Osteoblast (primary cell): ENCODE measurements around the gene DLL3. TPM values are rescaled to one million over a fixed set of nuclear protein-coding genes. Genes with fewer than 3 reads are reported as not detected.

Experiments
- DNase-seq: peaks from one replicate; pipeline ENCODE4 v3.0.0; 2011; ENCODE audit warnings: low spot score, mixed read lengths; ENCODE audit not compliant: insufficient read length; ENCODE audit errors: missing footprints
- H2AFZ ChIP-seq: 2 replicates; pipeline ENCODE4 v1.6.0; 2011; ENCODE audit warnings: mild to moderate bottlenecking, low read length
- H3K27ac ChIP-seq: 2 replicates; pipeline ENCODE4 v1.5.1; 2011; ENCODE audit warnings: mild to moderate bottlenecking, low read depth, low read length, moderate library complexity
- H3K27me3 ChIP-seq: 2 replicates; pipeline ENCODE4 v1.6.0; 2012; ENCODE audit warnings: mild to moderate bottlenecking, control low read depth, inconsistent platforms, low read length, moderate library complexity; ENCODE audit not compliant: insufficient read depth
- H3K36me3 ChIP-seq: 2 replicates; pipeline ENCODE4 v1.5.1; 2011; ENCODE audit warnings: mild to moderate bottlenecking, low read length, control low read depth, moderate library complexity; ENCODE audit not compliant: insufficient read depth
- H3K4me1 ChIP-seq: 2 replicates; pipeline ENCODE4 v1.5.1; 2011; ENCODE audit warnings: mild to moderate bottlenecking, low read length, control low read depth, moderate library complexity; ENCODE audit not compliant: insufficient read depth
- H3K4me2 ChIP-seq: 2 replicates; pipeline ENCODE4 v1.6.0; 2011; ENCODE audit warnings: mild to moderate bottlenecking, low read length; ENCODE audit not compliant: insufficient read depth
- H3K4me3 ChIP-seq: fragments of 200-600 bp; sonication (generic); 3 replicates; pipeline ENCODE4 v1.5.1; 2012; ENCODE audit warnings: mild to moderate bottlenecking, low read length, inconsistent platforms; ENCODE audit not compliant: insufficient read depth
- H3K79me2 ChIP-seq: 2 replicates; pipeline ENCODE4 v1.6.0; 2012; ENCODE audit warnings: mild to moderate bottlenecking, low read length, control low read depth, inconsistent platforms; ENCODE audit not compliant: insufficient read depth
- H3K9me3 ChIP-seq: 2 replicates; pipeline ENCODE4 v1.5.1; 2011; ENCODE audit warnings: low read depth, low read length, control low read depth
- H4K20me1 ChIP-seq: 2 replicates; pipeline ENCODE4 v1.6.0; 2012; ENCODE audit warnings: mild to moderate bottlenecking, low read length, control low read depth; ENCODE audit not compliant: insufficient read depth
- CTCF ChIP-seq: IDR thresholded peaks from 2 replicates; pipeline ENCODE4 v1.5.1; 2011; ENCODE audit warnings: mild to moderate bottlenecking, low read depth, low read length, moderate library complexity; ENCODE audit errors: extremely low read depth
- total RNA-seq: library from RNA; depleted of rRNA; stranded (reverse); fragments of >200 nt; gene quantifications from 2 replicates; pipeline ENCODE4 v1.2.3, GENCODE V29; 2012

DLL3 gene
- total RNA-seq, 1 donor: under 0.01 TPM

DNA sequence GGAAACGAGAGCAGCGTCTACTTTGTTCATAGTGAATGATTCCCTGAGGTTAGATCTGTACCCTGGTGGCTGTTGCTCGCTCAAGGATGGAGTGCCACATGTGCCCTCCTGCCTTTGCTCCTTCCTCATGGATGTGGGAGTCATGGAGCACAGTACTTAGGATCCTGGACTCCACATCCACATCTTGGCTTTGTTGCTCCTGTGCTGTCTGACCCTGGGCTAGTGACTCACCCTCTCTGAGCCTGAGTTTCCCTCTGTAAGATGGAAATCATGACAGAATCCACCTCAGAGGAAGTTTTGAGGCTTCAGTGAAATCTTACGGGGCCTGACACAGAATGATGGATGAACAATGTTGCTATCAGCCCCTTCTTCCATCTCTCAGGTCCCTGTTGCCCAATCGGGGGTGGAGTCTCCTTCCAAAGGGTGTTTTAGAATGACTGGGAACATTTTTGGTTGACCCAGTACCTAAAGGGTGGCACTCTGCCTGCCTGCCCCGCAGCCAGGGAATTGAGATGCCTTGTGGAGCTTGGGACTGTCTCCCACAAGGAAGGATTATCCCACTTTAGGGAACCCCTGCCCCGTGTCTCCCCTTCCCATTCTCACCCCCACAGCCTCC is 27.9 kb upstream of the DLL3 start:
- Histone ChIP-seq H4K20me1 (peaks cover 21% of the 10 kb centered on the region), H3K4me3 (no peak overlapping the region), H3K27me3 (no peaks in the 10 kb centered on the region), H3K79me2 (no peaks in the 10 kb centered on the region), H3K36me3 (peaks cover 90% of the 10 kb centered on the region), H3K4me2 (no peak overlapping the region), H2AFZ (no peak overlapping the region), H3K4me1 (no peaks in the 10 kb centered on the region), H3K9me3 (no peaks in the 10 kb centered on the region), H3K27ac (no peak overlapping the region)
- DNase-seq: peak; percentile 78
- no peak for TF ChIP-seq CTCF

DNA sequence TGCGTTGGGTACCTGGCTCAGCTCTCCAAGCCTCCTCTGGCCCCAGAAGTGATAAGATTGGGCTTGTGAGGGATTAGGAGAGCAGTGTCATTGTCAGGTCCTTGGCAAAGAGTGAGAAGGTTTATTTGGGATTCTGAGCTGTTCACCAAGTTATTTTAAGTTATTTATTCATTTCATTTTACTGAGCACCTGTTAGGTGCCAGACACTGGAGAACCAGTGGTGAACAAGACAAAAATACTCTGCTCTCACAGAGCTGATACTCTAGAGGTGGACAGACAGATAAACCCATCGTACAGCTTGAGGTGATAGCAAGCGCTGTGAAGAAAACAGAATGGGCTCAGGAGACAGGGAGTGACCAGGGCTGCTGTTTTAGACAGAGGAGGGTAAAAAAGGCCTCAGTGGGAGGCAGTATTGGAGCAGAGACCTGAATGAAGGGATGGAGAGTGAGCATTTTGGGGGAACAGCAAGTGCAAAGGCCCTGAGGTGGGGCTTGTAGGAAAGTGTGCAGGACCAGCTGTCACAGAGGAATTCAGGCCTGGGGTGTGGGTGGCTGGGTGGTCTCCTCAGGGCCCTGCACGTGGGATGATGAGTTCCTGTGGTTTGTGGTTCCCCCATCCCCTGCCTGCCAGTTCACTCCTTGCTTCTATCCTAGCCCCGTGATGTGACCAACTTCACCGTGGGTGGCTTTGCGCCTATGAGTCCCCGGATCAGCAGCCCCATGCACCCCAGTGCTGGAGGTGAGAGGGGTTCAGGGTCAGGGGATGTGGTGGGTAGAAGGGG is 26.8 kb upstream of the DLL3 start:
- Histone ChIP-seq H3K4me2 (no peak overlapping the region), H2AFZ (no peak overlapping the region), H3K36me3 (peaks cover 88% of the 10 kb centered on the region), H3K4me3 (no peak overlapping the region), H3K79me2 (no peaks in the 10 kb centered on the region), H3K9me3 (no peaks in the 10 kb centered on the region), H3K27me3 (no peaks in the 10 kb centered on the region), H3K27ac (no peak overlapping the region), H3K4me1 (no peaks in the 10 kb centered on the region), H4K20me1 (peaks cover 15% of the 10 kb centered on the region)
- no peak for DNase-seq
- no peak for TF ChIP-seq CTCF

DNA sequence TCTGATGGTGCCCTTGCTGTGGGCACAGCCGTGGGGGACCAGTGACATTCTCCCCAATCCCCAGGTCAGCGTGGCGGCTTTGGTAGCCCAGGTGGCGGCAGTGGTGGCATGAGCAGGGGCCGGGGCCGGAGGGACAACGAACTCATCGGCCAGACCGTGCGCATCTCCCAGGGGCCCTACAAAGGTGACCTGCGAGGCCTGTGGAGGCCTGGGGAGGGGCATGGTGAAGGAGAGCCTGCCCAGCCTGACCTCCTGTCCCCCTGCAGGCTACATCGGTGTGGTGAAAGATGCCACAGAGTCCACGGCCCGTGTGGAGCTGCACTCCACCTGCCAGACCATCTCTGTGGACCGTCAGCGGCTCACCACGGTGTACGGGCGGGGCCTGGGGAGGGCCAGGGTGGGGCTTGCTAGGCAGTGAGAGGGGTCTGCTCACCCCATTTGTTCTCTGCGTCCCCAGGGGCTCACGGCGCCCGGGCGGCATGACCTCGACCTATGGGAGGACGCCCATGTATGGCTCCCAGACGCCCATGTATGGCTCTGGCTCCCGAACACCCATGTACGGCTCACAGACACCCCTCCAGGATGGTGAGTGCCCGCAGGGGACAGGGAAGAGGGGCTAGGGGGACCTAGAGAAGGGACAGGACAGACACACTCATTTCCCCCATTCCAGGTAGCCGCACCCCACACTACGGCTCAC is 25.9 kb upstream of the DLL3 start:
- H3K36me3 ChIP-seq: peaks cover 79% of the 10 kb centered on the region
- H3K4me1 ChIP-seq: no peaks in the 10 kb centered on the region
- H2AFZ ChIP-seq: no peak overlapping the region
- H3K27ac ChIP-seq: no peak overlapping the region
- no peak overlapping the region for H3K4me3 ChIP-seq
- no peaks in the 10 kb centered on the region for H3K79me2 ChIP-seq
- peaks cover 15% of the 10 kb centered on the region for H4K20me1 ChIP-seq
- no peaks in the 10 kb centered on the region for H3K9me3 ChIP-seq
- H3K4me2 ChIP-seq: no peak overlapping the region
- TF ChIP-seq CTCF: no peak
- peak; percentile 52 for DNase-seq
- H3K27me3 ChIP-seq: no peaks in the 10 kb centered on the region

DNA sequence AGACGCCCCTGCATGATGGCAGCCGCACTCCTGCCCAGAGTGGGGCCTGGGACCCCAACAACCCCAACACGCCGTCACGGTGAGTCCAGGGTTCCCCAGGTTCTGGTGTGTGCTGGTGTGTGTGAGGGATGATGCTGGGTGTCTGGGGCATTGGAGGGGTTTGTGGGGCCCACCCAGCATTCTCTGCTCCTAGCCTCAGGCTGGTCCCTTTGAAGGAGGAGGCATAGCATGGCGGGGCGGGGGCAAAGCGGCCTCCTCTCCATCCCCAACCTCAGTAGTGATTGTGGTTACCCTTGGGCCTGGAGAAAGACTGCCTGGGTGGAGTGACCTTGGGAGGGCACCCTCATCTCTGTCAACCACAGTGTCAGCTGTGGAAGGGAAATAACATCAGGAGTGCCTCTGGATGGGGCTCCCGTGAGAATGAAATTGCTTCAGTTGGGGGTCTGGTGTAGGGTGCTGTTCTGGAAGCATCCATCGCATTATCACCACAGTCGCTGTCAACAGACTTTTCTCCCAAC is 25.2 kb upstream of the DLL3 start:
- H4K20me1 ChIP-seq: peaks cover 12% of the 10 kb centered on the region
- no peak overlapping the region for H3K4me3 ChIP-seq
- H2AFZ ChIP-seq: no peak overlapping the region
- no peaks in the 10 kb centered on the region for H3K79me2 ChIP-seq
- no peaks in the 10 kb centered on the region for H3K4me1 ChIP-seq
- no peak overlapping the region for H3K4me2 ChIP-seq
- no peaks in the 10 kb centered on the region for H3K27me3 ChIP-seq
- no peak for TF ChIP-seq CTCF
- H3K9me3 ChIP-seq: no peaks in the 10 kb centered on the region
- peak; percentile 68 for DNase-seq
- H3K27ac ChIP-seq: no peak overlapping the region
- peaks cover 73% of the 10 kb centered on the region for H3K36me3 ChIP-seq
